Ovary (tissue), 9 donors: ENCODE results near the gene PKP3. TPM values are rescaled to one million over a fixed set of nuclear protein-coding genes. Genes with fewer than 3 reads are reported as not detected.

Source experiments
- DNase-seq, 5 donors: peaks; one replicate each; pipeline ENCODE4 v3.0.0-alpha.2; 2019 to 2020
- H3K27ac ChIP-seq, 2 donors: fragments of 200-600 bp; one replicate each; pipeline versions ENCODE4 v1.5.1 to v1.8.0; 2019 to 2022
- H3K27me3 ChIP-seq: fragments of 200-600 bp; one replicate; pipeline ENCODE4 v1.8.0; 2022
- H3K36me3 ChIP-seq: fragments of 200-600 bp; sonication (generic); one replicate; pipeline ENCODE4 v1.5.1; 2019
- H3K4me1 ChIP-seq: one replicate; pipeline ENCODE4 v1.8.1; 2013; ENCODE audit warnings: mild to moderate bottlenecking, moderate library complexity; ENCODE audit not compliant: insufficient read depth
- H3K4me3 ChIP-seq: fragments of 200-600 bp; sonication (generic); one replicate; pipeline ENCODE4 v1.5.1; 2017
- H3K9me3 ChIP-seq, 2 donors: fragments of 200-600 bp in 1 of 2; sonication (generic) in 1 of 2; one replicate each; pipeline versions ENCODE4 v1.5.1 to v1.8.1; 2013 to 2019; ENCODE audit warnings: mild to moderate bottlenecking in 1 of 2, moderate library complexity in 1 of 2
- EP300 ChIP-seq: sonication (generic); formaldehyde crosslinking; IDR thresholded peaks from one replicate; pipeline ENCODE4 v1.6.1; 2017; ENCODE audit warnings: antibody characterized with exemption
- POLR2A ChIP-seq: fragments of 450-650 bp; IDR thresholded peaks from one replicate; pipeline ENCODE4 v1.6.1; 2017; ENCODE audit warnings: antibody characterized with exemption, mild to moderate bottlenecking, moderate library complexity
- WGBS, 3 donors: extraction: QIAGEN DNeasy Blood & Tissue Kit in 1 of 3; methylation state at CpG; one replicate each; pipeline versions ENCODE4 v1.1.5 to v1.1.7; 2013 to 2017; 5-methylcytosine and 5-hydroxymethylcytosine counted together
- intact Hi-C, 4 donors: fragments of 100-400 bp; cut with DNase I; formaldehyde crosslinking; loops; one replicate each; pipeline versions ENCODE4 v1.11.0 to v1.15.1; 2022 to 2023
- polyA plus RNA-seq, 2 donors: library from polyadenylated mRNA; stranded (reverse); fragments of 200-250 nt in 1 of 2; fragments of 350-450 nt in 1 of 2; fragmentation: Illumina TruSeq in 1 of 2; extraction: RNeasy Lipid Tissue Mini Kit (QIAGEN cat#74804) in 1 of 2; gene quantifications; one replicate each; pipeline ENCODE4 v1.2.3, GENCODE V29; 2013 to 2014
- small RNA-seq: library from RNA; depleted of rRNA; stranded (forward); fragments of <200 nt; gene quantifications from one replicate; pipeline ENCODE3, GENCODE V24; 2016
- total RNA-seq, 7 donors: library from RNA; depleted of rRNA in 2 of 7; stranded (reverse); fragments of >200 nt in 2 of 7; fragmentation: NEBNext Ultra II Directional in 3 of 7; extraction: Animal tissue kit (Norgen Biotek cat#: 25700) in 3 of 7; gene quantifications; one replicate each; pipeline versions ENCODE4 v1.1.0 to v1.2.4, GENCODE V29; 2016 to 2023
- TF ChIP-seq, protein P1 (sequence below), 3 donors: fragments of 450-650 bp in 2 of 3; fragments of 200-600 bp in 1 of 3; IDR thresholded peaks; one replicate each; pipeline versions ENCODE4 v1.5.1 to v1.8.0; 2016 to 2022; ENCODE audit warnings: antibody characterized with exemption in 3 of 3, mild to moderate bottlenecking in 1 of 3
- donor health status: DM: no; HTN: no; CAD: no; lungs with moderate emphysema.
- donor health status: DM: no; HTN: no; CAD: no.
- donor health status: Bipolar disorder and iron deficiency.
- donor health status: DM: yes; HTN: yes; CAD: no.
- donor health status: DM: no; HTN: no; CAD: no.
- donor health status: DM: yes; HTN: yes; CAD: no.

The PKP3 gene
- total and polyA plus RNA-seq, 9 donors = 0.21 to 56.8 (median 3.0) TPM; not detected in 1

DNA sequence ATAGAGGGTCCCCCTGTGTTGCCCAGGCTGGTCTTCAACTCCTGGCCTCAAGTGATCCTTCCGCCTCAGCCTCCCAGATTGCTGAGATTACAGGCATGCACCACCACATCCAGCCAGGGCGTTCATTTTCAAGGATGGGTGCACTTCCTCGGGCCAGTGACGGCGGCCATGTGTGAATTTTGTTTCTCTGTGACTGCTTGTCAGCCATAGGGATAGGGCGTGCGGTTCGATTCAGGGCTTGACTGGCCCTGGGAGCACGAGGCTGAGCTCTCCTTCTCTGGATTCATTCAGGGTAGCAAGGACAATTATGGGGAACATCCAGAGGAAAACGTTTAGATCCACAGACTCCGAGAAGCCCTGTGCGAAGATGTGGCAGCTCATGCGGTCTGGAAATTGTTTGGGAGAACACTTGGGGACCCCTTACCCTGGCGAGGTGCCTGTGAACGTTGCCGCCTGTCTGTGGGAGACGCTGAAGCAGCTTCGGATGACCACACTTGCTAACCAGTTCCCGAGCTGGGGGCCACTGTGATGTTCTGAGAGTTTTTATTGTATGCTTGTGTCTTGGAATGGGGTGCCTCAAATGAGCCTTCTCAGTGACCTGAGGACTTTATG is 59.0 kb downstream of the PKP3 start:
- Histone ChIP-seq H3K4me3 (no peak overlapping the region), H3K9me3 (no peaks in the 10 kb centered on the region), H3K27me3 (no peaks in the 10 kb centered on the region), H3K36me3 (no peaks in the 10 kb centered on the region), H3K4me1 (peaks cover 2% of the 10 kb centered on the region), H3K27ac (no peak overlapping the region)
- 84 to 85% (median 84%) methylated on average over 19 of the region's 19 CpGs for WGBS, 3 donors
- intact Hi-C loops = loop anchor here in 2 of 4 donors (5.0 to 10.0 kb wide), 2 partner anchors 52 to 59 kb away; partner anchors contain the start of gene RNH1 (in 1 of the 2)
- no peak for DNase-seq
- TF ChIP-seq POLR2A = no peak
- TF ChIP-seq, protein P1, sequence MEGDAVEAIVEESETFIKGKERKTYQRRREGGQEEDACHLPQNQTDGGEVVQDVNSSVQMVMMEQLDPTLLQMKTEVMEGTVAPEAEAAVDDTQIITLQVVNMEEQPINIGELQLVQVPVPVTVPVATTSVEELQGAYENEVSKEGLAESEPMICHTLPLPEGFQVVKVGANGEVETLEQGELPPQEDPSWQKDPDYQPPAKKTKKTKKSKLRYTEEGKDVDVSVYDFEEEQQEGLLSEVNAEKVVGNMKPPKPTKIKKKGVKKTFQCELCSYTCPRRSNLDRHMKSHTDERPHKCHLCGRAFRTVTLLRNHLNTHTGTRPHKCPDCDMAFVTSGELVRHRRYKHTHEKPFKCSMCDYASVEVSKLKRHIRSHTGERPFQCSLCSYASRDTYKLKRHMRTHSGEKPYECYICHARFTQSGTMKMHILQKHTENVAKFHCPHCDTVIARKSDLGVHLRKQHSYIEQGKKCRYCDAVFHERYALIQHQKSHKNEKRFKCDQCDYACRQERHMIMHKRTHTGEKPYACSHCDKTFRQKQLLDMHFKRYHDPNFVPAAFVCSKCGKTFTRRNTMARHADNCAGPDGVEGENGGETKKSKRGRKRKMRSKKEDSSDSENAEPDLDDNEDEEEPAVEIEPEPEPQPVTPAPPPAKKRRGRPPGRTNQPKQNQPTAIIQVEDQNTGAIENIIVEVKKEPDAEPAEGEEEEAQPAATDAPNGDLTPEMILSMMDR (IDR thresholded peaks at IDR 0.05) = no peak
- no peak for TF ChIP-seq EP300

DNA sequence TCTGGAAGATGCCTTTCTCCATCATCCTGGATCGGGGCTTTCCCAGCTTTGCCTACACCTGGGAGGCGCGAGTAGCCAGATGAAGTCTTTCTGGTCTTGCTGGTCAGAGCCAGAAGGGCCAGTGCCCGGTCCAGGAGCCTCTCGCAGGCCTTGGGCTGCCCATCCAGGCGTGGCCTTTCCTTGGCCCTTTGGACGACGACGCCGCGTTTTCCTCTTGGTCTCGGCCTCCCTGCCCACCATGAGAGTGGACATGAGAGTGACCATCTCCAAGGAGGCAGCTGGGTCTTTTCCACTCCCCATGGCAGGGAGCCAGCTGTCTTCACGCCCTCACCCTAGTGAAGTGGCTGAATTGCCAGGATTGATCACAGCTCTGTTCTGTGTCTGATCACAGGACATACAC is 59.6 kb downstream of the PKP3 start:
- intact Hi-C loops = loop anchor here in 2 of 4 donors (5.0 to 10.0 kb wide), 2 partner anchors 51 to 59 kb away; partner anchors contain the start of gene RNH1 (in 1 of the 2)
- TF ChIP-seq, protein P1 (IDR thresholded peaks at IDR 0.05) = no peak
- TF ChIP-seq POLR2A (no peak), EP300 (no peak)
- Histone ChIP-seq H3K36me3 (no peaks in the 10 kb centered on the region), H3K27ac (no peak overlapping the region), H3K27me3 (no peaks in the 10 kb centered on the region), H3K9me3 (no peaks in the 10 kb centered on the region), H3K4me1 (peaks cover 2% of the 10 kb centered on the region), H3K4me3 (no peak overlapping the region)
- 78 to 87% (median 80%) methylated on average over 13 of the region's 13 CpGs for WGBS, 3 donors
- DNase-seq = peak in 1 of 5 donors; percentile 52

DNA sequence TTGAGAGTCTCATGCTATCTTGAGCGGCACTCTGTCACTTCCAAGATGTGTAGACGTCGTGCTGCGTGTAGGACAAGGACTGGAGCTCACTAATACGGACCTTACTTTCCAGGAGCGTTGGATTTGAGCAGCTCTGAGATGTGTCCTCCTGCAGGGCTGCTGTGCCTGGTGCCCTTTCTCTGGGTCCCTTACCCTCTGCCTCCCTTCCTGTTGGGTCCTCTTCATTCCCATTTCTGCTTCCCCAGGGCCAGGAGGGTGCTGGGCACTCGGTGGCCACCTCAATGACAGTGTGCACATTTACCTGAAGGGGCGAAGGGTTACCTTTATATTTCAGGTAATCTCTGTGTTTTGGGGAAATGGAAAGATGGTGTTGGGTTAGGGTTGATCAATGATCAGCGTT is 60.0 kb downstream of the PKP3 start:
- DNase-seq = no peak
- no peaks in the 10 kb centered on the region for H3K27me3 ChIP-seq

More for the DNA sequence above, 60.0 kb downstream of the PKP3 start:
- intact Hi-C loops = loop anchor here in 2 of 4 donors (5.0 to 10.0 kb wide), 2 partner anchors 51 to 58 kb away; partner anchors contain the start of gene RNH1 (in 1 of the 2)
- Histone ChIP-seq H3K4me1 (peaks cover 2% of the 10 kb centered on the region), H3K9me3 (no peaks in the 10 kb centered on the region), H3K36me3 (no peaks in the 10 kb centered on the region), H3K4me3 (no peak overlapping the region), H3K27ac (no peak overlapping the region)
- 87 to 90% (median 87%) methylated on average over 9 of the region's 9 CpGs for WGBS, 3 donors
- no peak for TF ChIP-seq POLR2A
- TF ChIP-seq EP300 = no peak
- TF ChIP-seq, protein P1 (IDR thresholded peaks at IDR 0.05) = no peak

Small RNAs within 50 kb of the gene (small RNA-seq; reads per million reads assigned to genes)
- gene RN7SL838P = not detected

Other genes starting within 250 kb of the PKP3 start
- gene SCGB1C1, start 201.1 kb upstream of the PKP3 start, total RNA-seq = not detected
- gene SCGB1C1, start 201.1 kb upstream of the PKP3 start, polyA plus RNA-seq = not detected
- 10 to 100 TPM; 24.6 to 76.6 (median 65.5) TPM for gene BET1L, start 186.8 kb upstream of the PKP3 start, total RNA-seq
- gene BET1L, start 186.8 kb upstream of the PKP3 start, polyA plus RNA-seq = 10 to 100 TPM; 38.9 to 51.6 TPM
- gene RIC8A, start 186.5 kb upstream of the PKP3 start, total RNA-seq = 100 to 1,000 TPM in 1 of 7 donors, 10 to 100 TPM in 6; 53.4 to 119 (median 87.4) TPM
- gene RIC8A, start 186.5 kb upstream of the PKP3 start, polyA plus RNA-seq = 10 to 100 TPM; 33.6 to 56.4 TPM
- 10 to 100 TPM; 11.1 to 24.4 (median 22.7) TPM for gene SIRT3, start 157.9 kb upstream of the PKP3 start, total RNA-seq
- gene SIRT3, start 157.9 kb upstream of the PKP3 start, polyA plus RNA-seq = 10 to 100 TPM; 17.4 to 21.5 TPM
- 10 to 100 TPM; 66.2 to 80.1 (median 75.8) TPM for gene PSMD13, start 157.2 kb upstream of the PKP3 start, total RNA-seq
- gene PSMD13, start 157.2 kb upstream of the PKP3 start, polyA plus RNA-seq = 10 to 100 TPM; 74.9 to 88.9 TPM
- gene NLRP6, start 115.8 kb upstream of the PKP3 start, total RNA-seq = 1 to 10 TPM in 1 of 7 donors, under 1 TPM in 4, not detected in 2; 0.15 to 1.1 (median 0.20) TPM
- gene NLRP6, start 115.8 kb upstream of the PKP3 start, polyA plus RNA-seq = under 1 TPM in 1 of 2 donors, not detected in 1; 0.02 TPM
- 10 to 100 TPM in 4 of 7 donors, 1 to 10 TPM in 3; 3.3 to 21.3 (median 10.6) TPM for gene PGGHG, start 105.1 kb upstream of the PKP3 start, total RNA-seq
- 1 to 10 TPM in 1 of 2 donors, under 1 TPM in 1; 0.25 to 6.1 TPM for gene PGGHG, start 105.1 kb upstream of the PKP3 start, polyA plus RNA-seq
- not detected for gene IFITM5, start 94.7 kb upstream of the PKP3 start, total RNA-seq
- not detected for gene IFITM5, start 94.7 kb upstream of the PKP3 start, polyA plus RNA-seq
- gene IFITM2, start 86.4 kb upstream of the PKP3 start, total RNA-seq = 1,000 to 10,000 TPM in 1 of 7 donors, 100 to 1,000 TPM in 6; 207 to 1,149 (median 546) TPM
- gene IFITM2, start 86.4 kb upstream of the PKP3 start, polyA plus RNA-seq = 100 to 1,000 TPM; 306 to 616 TPM
- gene IFITM1, start 80.2 kb upstream of the PKP3 start, total RNA-seq = 100 to 1,000 TPM; 317 to 760 (median 496) TPM
- gene IFITM1, start 80.2 kb upstream of the PKP3 start, polyA plus RNA-seq = 100 to 1,000 TPM; 211 to 748 TPM
- gene IFITM3, start 73.3 kb upstream of the PKP3 start, total RNA-seq = 1,000 to 10,000 TPM in 2 of 7 donors, 100 to 1,000 TPM in 5; 150 to 1,394 (median 665) TPM
- gene IFITM3, start 73.3 kb upstream of the PKP3 start, polyA plus RNA-seq = 1,000 to 10,000 TPM in 1 of 2 donors, 100 to 1,000 TPM in 1; 506 to 1,096 TPM
- 10 to 100 TPM; 14.7 to 90.3 (median 52.5) TPM for gene B4GALNT4, start 24.7 kb upstream of the PKP3 start, total RNA-seq
- 10 to 100 TPM in 1 of 2 donors, 1 to 10 TPM in 1; 1.3 to 58.1 TPM for gene B4GALNT4, start 24.7 kb upstream of the PKP3 start, polyA plus RNA-seq
- gene SIGIRR, start 20.8 kb downstream of the PKP3 start, total RNA-seq = 10 to 100 TPM; 15.0 to 52.6 (median 27.5) TPM
- 10 to 100 TPM in 1 of 2 donors, 1 to 10 TPM in 1; 1.5 to 39.5 TPM for gene SIGIRR, start 20.8 kb downstream of the PKP3 start, polyA plus RNA-seq
- gene ANO9, start 47.8 kb downstream of the PKP3 start, total RNA-seq = 10 to 100 TPM in 1 of 7 donors, 1 to 10 TPM in 2, under 1 TPM in 4; 0.15 to 11.4 (median 0.82) TPM
- under 1 TPM; 0.12 to 0.31 TPM for gene ANO9, start 47.8 kb downstream of the PKP3 start, polyA plus RNA-seq
- 10 to 100 TPM; 34.4 to 56.5 (median 42.7) TPM for gene PTDSS2, start 56.1 kb downstream of the PKP3 start, total RNA-seq
- 10 to 100 TPM; 17.1 to 38.6 TPM for gene PTDSS2, start 56.1 kb downstream of the PKP3 start, polyA plus RNA-seq
- gene RNH1, start 113.0 kb downstream of the PKP3 start, total RNA-seq = 100 to 1,000 TPM; 105 to 233 (median 169) TPM
- 100 to 1,000 TPM in 1 of 2 donors, 10 to 100 TPM in 1; 17.4 to 147 TPM for gene RNH1, start 113.0 kb downstream of the PKP3 start, polyA plus RNA-seq
- 10 to 100 TPM; 21.3 to 49.6 (median 36.3) TPM for gene HRAS, start 141.4 kb downstream of the PKP3 start, total RNA-seq
- 10 to 100 TPM in 1 of 2 donors, 1 to 10 TPM in 1; 4.3 to 38.0 TPM for gene HRAS, start 141.4 kb downstream of the PKP3 start, polyA plus RNA-seq
- 1 to 10 TPM in 6 of 7 donors, under 1 TPM in 1; 0.60 to 6.2 (median 2.0) TPM for gene LRRC56, start 143.3 kb downstream of the PKP3 start, total RNA-seq
- 1 to 10 TPM in 1 of 2 donors, not detected in 1; 2.1 TPM for gene LRRC56, start 143.3 kb downstream of the PKP3 start, polyA plus RNA-seq
- gene LMNTD2, start 166.5 kb downstream of the PKP3 start, total RNA-seq = 1 to 10 TPM in 5 of 7 donors, under 1 TPM in 2; 0.70 to 7.6 (median 1.2) TPM
- 1 to 10 TPM in 1 of 2 donors, not detected in 1; 1.1 TPM for gene LMNTD2, start 166.5 kb downstream of the PKP3 start, polyA plus RNA-seq
- gene RASSF7, start 166.8 kb downstream of the PKP3 start, total RNA-seq = 100 to 1,000 TPM in 1 of 7 donors, 10 to 100 TPM in 2, 1 to 10 TPM in 4; 4.7 to 163 (median 9.5) TPM
- gene RASSF7, start 166.8 kb downstream of the PKP3 start, polyA plus RNA-seq = 1 to 10 TPM in 1 of 2 donors, not detected in 1; 7.4 TPM
- 10 to 100 TPM; 15.5 to 34.2 (median 31.0) TPM for gene PHRF1, start 182.3 kb downstream of the PKP3 start, total RNA-seq
- 10 to 100 TPM in 1 of 2 donors, 1 to 10 TPM in 1; 3.8 to 21.3 TPM for gene PHRF1, start 182.3 kb downstream of the PKP3 start, polyA plus RNA-seq
- 10 to 100 TPM in 6 of 7 donors, 1 to 10 TPM in 1; 8.2 to 59.1 (median 17.1) TPM for gene IRF7, start 221.7 kb downstream of the PKP3 start, total RNA-seq
- gene IRF7, start 221.7 kb downstream of the PKP3 start, polyA plus RNA-seq = 10 to 100 TPM in 1 of 2 donors, under 1 TPM in 1; 0.28 to 22.8 TPM
- gene CDHR5, start 230.7 kb downstream of the PKP3 start, total RNA-seq = 1 to 10 TPM in 1 of 7 donors, under 1 TPM in 2, not detected in 4; 0.20 to 2.3 (median 0.22) TPM
- gene CDHR5, start 230.7 kb downstream of the PKP3 start, polyA plus RNA-seq = under 1 TPM in 1 of 2 donors, not detected in 1; 0.07 TPM
- gene SCT, start 233.0 kb downstream of the PKP3 start, total RNA-seq = not detected
- under 1 TPM in 1 of 2 donors, not detected in 1; 0.68 TPM for gene SCT, start 233.0 kb downstream of the PKP3 start, polyA plus RNA-seq
- 1 to 10 TPM in 5 of 7 donors, under 1 TPM in 2; 0.57 to 3.3 (median 1.7) TPM for gene DRD4, start 243.1 kb downstream of the PKP3 start, total RNA-seq
- gene DRD4, start 243.1 kb downstream of the PKP3 start, polyA plus RNA-seq = under 1 TPM in 1 of 2 donors, not detected in 1; 0.63 TPM